Stimulated activated CD4-positive, alpha-beta T cell treated with anti-CD3 and anti-CD28 coated beads, Interleukin-12 subunit alpha, Interleukin-12 subunit beta, amount 100 ng/mL, for 24 hours (primary cell): ENCODE measurements around the gene HGF.

ENCODE experiments used
- DNase-seq, 2 experiments: peaks; one replicate each; pipeline ENCODE4 v3.0.0-alpha.2; 2020; ENCODE audit warnings: low read depth in 2 of 2

Gene HGF

GRCh38 chr7:81719865-81720264 lies 50.0 kb downstream of the HGF start:
- DNase-seq, result no peak

- no peak for DNase-seq
Measured at GRCh38 chr7:81715984-81716588, 53.8 kb downstream of the HGF start.

- DNase-seq, result no peak
Measured at GRCh38 chr7:81714306-81714705, 55.5 kb downstream of the HGF start.

- DNase-seq, result no peak
Measured at GRCh38 chr7:81710751-81711150, 59.1 kb downstream of the HGF start.

- no peak for DNase-seq
Measured at GRCh38 chr7:81709836-81710235, 60.0 kb downstream of the HGF start.

- no peak for DNase-seq
Measured at GRCh38 chr7:81707966-81708365, 61.9 kb downstream of the HGF start.

- no peak for DNase-seq
Measured at GRCh38 chr7:81707196-81707595, 62.7 kb downstream of the HGF start.

GRCh38 chr7:81705206-81705605 lies 64.6 kb downstream of the HGF start:
- no peak for DNase-seq

- DNase-seq, result no peak
Measured at GRCh38 chr7:81704595-81704994, 65.3 kb downstream of the HGF start.

GRCh38 chr7:81698965-81699364 lies 70.9 kb downstream of the HGF start:
- no peak for DNase-seq

GRCh38 chr7:81694711-81695110 lies 75.1 kb downstream of the HGF start:
- no peak for DNase-seq

- DNase-seq, result no peak
Measured at GRCh38 chr7:81693894-81694293, 76.0 kb downstream of the HGF start.

- DNase-seq, result no peak
Measured at GRCh38 chr7:81693080-81693479, 76.8 kb downstream of the HGF start.

GRCh38 chr7:81692146-81692905 lies 77.5 kb downstream of the HGF start:
- DNase-seq, result no peak

GRCh38 chr7:81691199-81691821 lies 78.5 kb downstream of the HGF start:
- no peak for DNase-seq

- DNase-seq, result no peak
Measured at GRCh38 chr7:81690688-81691087, 79.2 kb downstream of the HGF start.

GRCh38 chr7:81690251-81690650 lies 79.6 kb downstream of the HGF start:
- DNase-seq, result no peak

GRCh38 chr7:81688622-81689411 lies 81.0 kb downstream of the HGF start:
- DNase-seq, result no peak

GRCh38 chr7:81687062-81687461 lies 82.8 kb downstream of the HGF start:
- DNase-seq, result no peak

- DNase-seq, result no peak
Measured at GRCh38 chr7:81685270-81685868, 84.5 kb downstream of the HGF start.

- DNase-seq, result no peak
Measured at GRCh38 chr7:81684514-81685269, 85.2 kb downstream of the HGF start.
